ENCODE measurements around the gene JAKMIP3.

- TF ChIP-seq, protein P1, sequence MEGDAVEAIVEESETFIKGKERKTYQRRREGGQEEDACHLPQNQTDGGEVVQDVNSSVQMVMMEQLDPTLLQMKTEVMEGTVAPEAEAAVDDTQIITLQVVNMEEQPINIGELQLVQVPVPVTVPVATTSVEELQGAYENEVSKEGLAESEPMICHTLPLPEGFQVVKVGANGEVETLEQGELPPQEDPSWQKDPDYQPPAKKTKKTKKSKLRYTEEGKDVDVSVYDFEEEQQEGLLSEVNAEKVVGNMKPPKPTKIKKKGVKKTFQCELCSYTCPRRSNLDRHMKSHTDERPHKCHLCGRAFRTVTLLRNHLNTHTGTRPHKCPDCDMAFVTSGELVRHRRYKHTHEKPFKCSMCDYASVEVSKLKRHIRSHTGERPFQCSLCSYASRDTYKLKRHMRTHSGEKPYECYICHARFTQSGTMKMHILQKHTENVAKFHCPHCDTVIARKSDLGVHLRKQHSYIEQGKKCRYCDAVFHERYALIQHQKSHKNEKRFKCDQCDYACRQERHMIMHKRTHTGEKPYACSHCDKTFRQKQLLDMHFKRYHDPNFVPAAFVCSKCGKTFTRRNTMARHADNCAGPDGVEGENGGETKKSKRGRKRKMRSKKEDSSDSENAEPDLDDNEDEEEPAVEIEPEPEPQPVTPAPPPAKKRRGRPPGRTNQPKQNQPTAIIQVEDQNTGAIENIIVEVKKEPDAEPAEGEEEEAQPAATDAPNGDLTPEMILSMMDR (IDR thresholded peaks at IDR 0.05 in 4 of 5, conservative IDR thresholded peaks at IDR 0.05 in 1 of 5), result no peak
- TF ChIP-seq POLR2A (IDR thresholded peaks at IDR 0.05), result no peak
These were observed at the start of gene JAKMIP3 for GRCh38 chr10:132065491-132066105.
